ENCODE measurements around the gene RAB3IL1.

The RAB3IL1 gene

GRCh38 chr11:61918251-61918937 is 1.0 kb upstream of the RAB3IL1 start:
- DNase-seq: no peak

- DNase-seq: peak; percentile 42
These were observed 531 bp downstream of the RAB3IL1 start for GRCh38 chr11:61916737-61917333.

DNA sequence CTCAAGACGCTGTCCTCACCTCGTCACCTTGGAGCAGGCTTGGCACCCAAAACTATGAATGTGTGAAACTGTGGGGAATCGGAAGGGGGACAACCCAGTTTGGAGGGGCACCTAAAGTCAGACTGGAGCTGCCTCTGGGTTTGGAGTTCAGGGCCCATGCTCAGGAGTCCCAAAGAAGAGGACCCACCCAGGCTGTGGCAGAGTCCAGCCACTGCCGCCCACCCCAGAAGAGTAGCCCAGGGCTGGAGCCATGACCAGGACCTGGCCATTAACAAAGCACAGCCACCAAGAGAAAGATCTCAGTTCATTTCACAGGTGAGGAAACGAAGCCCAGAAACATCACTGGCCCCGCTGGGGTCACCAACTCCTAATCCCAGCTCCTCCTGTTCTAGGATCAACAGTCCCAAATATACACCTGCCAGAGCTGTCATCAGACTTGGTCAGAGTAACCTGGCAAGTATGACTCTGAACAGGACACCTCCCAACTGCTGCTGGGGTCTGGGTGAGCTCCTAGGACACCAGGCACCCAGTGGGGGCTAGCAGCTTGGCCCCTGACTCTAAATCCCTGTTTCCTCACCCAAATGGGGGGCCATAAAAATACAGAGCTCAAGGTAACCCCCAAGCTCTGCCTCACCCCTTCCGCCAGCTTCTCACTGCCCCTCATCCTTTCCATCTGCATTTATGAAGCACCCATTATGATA is 2.7 kb downstream of the RAB3IL1 start:
- DNase-seq: peak; percentile 12

DNA sequence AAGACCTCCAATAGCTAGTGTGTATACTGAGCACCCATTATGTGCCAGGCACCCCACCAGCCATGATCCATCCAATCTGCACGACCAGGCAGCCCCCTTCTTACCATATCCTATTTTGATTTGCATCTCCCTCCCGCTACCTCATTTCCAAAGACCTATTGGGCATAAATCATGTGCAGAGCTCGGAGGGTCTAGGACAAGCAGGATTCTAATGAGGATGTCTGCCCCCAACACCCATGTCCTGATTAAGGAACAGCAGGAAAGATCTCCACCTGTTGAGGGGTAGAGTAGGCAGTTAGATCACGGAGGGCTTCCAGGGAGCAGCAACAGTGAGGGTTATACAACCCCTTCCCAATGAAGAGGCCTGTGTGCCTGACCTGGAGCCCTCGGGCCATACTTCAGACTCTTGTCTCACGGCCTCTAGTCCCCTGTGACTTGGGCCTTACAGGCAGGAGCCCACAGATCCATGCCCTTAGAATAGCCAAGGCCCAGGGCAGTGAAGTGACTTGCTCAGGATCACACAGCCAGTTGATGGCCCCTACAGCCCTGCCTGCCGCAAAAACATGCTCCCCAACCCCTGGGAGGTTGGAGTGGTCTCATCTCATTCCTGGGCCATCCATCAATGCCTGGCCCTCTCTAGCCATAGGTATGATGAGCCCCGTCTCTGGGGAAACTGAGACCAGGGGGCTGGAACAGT is 3.5 kb downstream of the RAB3IL1 start:
- peak; percentile 4 for DNase-seq

DNA sequence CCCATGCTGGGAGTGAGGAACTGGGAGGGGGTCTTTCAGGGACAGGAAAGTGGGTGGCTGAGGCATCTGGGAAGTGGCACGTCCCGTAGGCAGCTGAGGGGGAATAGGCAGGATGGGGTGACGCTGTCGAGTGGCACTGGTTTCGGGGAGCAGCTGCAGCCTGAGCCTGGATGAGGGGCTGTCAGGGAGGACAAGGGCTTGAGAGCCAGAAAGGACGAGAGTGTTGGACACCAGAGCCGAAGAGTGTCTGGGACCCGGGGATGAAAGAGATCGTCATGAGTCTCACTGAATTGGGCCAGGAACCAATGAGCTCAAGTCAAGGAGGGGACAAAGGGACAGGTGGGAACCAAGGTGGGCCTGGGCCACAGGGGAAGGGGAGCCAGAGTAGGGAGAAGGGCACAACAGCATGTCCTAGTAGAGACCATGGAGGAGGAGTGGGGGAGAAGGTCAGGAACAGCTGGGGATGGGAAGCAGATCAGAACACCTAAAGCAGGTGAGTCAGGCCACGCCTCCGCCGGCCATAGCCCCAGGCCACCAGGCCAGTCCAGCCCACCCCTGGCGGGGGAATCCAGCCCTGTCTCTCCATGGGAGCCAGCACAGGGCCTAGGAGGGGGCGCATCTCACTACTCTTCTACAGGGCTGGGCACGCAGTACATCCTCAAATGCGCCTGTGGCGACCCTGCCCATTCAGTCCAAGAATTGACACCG is 4.2 kb downstream of the RAB3IL1 start:
- DNase-seq: peak; percentile 12

DNA sequence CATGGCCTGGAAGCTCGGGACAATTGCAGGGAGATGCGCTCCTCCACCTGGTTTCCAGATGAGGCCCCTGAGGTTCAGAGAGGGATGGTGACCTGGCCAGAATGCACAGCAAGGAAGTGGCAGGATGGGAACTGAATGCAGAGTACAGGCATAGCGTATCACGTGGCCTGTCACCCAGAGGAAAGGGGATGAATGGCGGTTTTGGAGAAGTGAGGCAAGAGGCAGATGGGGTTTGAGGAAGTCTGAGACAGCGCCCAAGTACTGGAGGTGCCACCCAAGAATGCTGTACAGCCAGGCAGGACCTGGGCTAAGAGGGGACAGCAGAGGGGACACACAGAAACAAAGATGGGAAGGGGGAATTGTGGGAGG is 4.9 kb downstream of the RAB3IL1 start:
- peak; percentile 21 for DNase-seq

GRCh38 chr11:61911701-61912529 is 5.5 kb downstream of the RAB3IL1 start:
- DNase-seq: peak; percentile 25

- DNase-seq: no peak
These were observed 6.2 kb downstream of the RAB3IL1 start for GRCh38 chr11:61911128-61911700.

- DNase-seq: peak; percentile 84
These were observed 6.9 kb downstream of the RAB3IL1 start for GRCh38 chr11:61910187-61911127.

GRCh38 chr11:61908730-61909316 is 8.5 kb downstream of the RAB3IL1 start:
- peak; percentile 78 for DNase-seq

GRCh38 chr11:61907871-61908729 is 9.3 kb downstream of the RAB3IL1 start:
- DNase-seq: no peak

DNA sequence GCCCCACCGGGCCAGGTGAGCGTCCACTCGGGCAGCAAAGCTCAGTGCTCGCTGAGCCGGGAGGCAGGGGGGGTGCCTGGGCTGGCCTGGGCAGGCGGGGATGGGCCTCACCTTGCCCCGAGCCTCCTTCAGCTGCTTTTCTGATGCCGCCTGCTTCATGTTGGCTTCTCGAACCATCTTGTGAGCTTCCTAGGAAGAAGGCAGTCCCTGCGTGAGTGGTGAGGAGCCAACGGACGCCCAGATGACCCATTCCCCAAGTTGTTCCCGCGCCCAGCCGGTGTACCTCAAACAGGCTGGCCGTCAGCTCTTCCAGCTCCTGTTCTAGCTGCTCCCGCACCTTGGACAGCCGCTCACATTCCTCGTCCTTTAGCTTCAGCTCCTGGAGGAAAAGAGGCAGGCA is 10.1 kb downstream of the RAB3IL1 start:
- no peak for DNase-seq

DNA sequence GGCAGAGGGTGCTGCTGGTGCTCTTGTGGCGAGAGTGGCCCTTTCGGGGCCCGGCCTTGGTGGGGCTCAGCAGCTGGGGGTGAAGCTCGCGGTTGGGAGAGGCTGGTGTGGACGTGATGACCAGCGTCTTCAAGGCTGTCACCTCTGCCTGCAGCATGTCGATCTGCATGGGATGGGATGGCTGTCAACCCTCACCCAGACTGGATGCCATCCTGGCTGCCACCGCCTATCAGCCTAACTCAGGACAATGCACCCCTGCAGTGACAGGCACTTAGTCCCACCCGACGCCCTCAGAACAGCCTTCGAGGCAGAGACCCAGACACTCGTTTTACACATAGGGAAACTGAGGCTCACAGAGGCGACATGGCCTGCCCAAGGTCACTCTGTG is 10.8 kb downstream of the RAB3IL1 start:
- DNase-seq: no peak

- no peak for DNase-seq
These were observed 11.4 kb downstream of the RAB3IL1 start for GRCh38 chr11:61905801-61906521.

GRCh38 chr11:61905067-61905696 is 12.2 kb downstream of the RAB3IL1 start:
- DNase-seq: no peak

DNA sequence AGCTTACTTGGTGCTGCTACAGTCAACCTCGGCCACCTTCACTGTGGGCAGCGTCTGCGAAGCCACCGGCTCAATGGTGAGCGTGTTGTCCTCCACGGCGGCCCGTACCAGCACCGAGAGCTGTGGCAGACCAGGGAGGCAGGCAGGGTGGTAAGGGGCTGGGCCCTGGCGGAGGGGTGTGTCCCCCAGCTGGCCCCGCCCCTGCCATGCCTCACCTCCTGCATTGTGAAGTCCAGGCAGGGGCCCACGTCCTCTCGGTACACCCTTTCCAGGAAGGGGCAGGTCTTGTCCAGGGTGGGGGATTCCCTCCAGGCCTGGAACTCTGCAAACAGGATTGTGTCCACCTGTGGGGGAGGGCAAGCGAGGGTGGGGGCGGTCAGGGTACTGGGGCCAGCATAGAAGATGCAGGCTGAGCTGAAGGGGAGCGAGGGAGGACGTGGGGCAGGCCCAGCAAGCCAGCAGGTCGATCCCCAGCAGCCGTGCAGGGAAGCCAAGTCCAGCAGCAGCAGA is 12.8 kb downstream of the RAB3IL1 start:
- DNase-seq: no peak

- no peak for DNase-seq
These were observed 13.5 kb downstream of the RAB3IL1 start for GRCh38 chr11:61903845-61904244.

DNA sequence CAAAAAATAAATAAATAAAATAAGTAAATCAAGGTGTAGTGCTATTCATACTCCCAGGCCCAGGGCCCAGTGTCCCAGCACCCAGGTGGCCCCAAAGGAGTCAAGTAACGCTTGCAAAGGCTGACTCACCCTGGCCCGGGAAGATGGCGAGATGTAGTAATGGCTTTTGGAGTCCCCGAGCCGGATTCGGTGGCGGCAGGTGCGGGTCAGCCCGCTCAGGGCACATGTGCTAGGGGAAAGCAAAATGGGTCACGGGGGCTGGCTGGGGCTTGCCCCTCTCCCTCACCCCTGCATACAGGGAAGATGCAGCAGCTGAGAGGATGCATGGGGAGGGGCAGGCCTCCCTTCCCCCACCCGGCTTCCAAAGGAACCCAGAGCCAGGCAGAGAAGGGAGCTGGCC is 15.1 kb downstream of the RAB3IL1 start:
- no peak for DNase-seq
